GM21528 (cell line): ENCODE results near the gene ATG16L1.
A peak's percentile ranks its signal among the peaks of the same experiment; 100 is the strongest.

ENCODE experiments used
- ATAC-seq: cut with Tn5 transposase; IDR thresholded peaks from one replicate; pipeline ENCODE4 v1.9.1; 2021; ENCODE audit warnings: mild to moderate bottlenecking, moderate library complexity; ENCODE audit not compliant: unreplicated experiment, low FRiP score

Gene ATG16L1

DNA sequence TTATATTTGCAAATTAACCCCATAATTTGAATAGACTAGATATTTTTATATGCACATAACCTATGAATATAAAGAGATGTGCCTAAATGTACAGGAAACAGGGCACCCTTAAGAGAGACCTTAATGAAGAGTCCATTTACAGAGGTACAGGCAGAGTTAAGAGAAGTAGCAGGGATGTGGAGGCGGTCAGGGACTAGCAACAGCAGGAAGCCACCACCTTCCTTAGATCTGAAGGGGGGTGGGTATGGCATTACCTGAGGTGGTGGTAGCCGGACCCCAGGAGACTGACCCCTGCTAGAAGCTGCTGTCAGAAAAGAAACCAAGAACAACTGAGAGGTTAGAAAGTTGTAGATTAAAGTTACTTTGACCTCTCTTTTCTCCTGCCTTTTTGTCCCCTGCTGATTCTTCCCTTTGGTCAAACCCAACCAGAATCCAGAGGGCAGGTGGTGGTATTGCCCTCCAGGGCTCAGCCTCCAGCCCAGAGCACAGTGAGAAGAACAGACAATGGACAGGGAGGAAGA lies 24.9 kb upstream of the ATG16L1 start:
- ATAC-seq, result no peak

DNA sequence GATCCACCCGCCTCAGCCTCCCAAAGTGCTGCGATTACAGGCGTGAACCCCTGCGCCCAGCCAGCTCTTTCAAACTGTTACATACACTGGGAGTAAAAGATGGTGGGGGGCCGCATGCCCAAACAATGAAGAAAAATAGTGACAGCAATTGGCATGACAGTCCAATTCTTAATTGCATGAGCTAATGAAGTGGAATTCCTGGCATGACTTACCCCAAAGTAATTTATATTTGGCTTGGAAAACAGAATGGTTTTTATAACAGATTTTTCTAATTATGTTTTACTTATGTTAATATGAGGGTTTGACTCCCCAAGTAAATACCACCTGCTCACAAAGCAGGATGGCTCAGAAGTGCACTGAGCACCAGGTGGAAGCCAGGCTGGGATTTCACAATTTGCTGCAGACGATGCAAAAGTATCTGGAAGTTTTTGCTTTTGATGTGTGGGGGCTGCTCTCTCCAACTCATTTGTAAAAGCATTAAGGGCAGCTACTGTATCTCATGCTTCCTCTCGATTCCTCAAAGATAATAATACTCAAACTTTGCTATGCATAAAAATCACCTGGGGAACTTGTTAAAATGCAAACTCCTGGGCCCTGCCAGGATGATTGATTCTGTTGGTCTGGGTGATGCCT lies 24.0 kb upstream of the ATG16L1 start:
- no peak for ATAC-seq

DNA sequence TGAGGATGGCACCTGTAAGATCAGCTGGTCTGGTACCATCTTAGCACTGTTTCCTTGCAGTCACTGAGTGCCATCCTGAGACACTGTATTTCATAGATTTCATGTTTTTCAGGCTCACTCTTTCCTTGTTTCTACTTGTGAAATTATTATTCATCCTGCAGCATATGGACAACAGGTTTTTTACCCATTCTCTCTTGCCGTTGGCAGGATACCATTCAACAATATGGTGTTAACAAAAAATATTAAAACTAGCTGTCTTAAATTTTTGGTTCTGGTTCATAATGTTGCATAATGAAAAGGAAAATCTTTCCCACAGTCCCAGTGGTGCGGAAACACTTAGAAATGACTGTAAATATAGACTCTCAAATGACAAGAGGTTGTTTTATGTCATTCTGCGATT lies 23.1 kb upstream of the ATG16L1 start:
- no peak for ATAC-seq

GRCh38 chr2:233233618-233234230 lies 17.7 kb upstream of the ATG16L1 start:
- ATAC-seq, result no peak

DNA sequence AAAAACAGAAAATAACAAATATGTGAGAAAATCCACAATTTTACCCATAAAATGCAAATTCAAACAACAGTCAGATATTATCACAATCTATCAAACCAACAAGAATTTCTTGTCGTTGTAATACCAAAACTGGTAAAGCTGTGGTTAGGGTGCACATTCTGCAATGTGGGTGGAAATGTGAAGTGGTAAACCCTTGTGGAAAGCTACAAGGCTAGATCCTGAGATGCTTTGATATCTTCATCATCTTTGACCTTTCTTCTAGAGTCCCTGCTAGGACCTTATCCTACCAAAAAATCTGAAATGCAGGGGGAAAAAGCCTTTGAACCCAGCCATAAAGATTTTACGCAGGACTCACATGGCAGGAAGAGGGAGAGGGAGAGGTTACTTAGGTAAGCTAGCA lies 17.2 kb upstream of the ATG16L1 start:
- ATAC-seq, result no peak

- ATAC-seq, result no peak
Observed at GRCh38 chr2:233234996-233235395, 16.5 kb upstream of the ATG16L1 start.

- no peak for ATAC-seq
Observed at GRCh38 chr2:233235977-233236376, 15.5 kb upstream of the ATG16L1 start.

GRCh38 chr2:233236820-233237589 lies 14.5 kb upstream of the ATG16L1 start:
- ATAC-seq, result no peak

- ATAC-seq, result peak; percentile 56
Observed at GRCh38 chr2:233240897-233241296, 10.6 kb upstream of the ATG16L1 start.

DNA sequence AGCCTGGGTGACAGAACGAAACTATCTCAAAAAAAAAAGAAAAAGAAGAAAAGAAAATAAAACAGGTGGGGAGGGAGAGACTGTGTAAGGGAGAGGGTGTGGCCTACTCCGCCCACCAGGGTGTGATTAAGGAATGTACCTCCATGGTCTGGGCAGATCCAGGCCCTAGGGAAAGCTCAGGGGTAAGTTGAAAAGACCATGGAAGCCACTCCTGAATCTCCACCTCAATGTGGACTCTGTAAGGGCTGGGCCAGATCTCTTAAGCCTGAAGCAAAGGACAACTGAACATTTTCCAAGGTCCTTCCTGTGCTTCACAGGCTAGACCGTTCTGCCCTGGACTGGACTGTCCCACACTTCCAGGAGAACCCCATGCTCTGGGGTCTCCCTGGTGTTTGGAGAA lies 9.7 kb upstream of the ATG16L1 start:
- no peak for ATAC-seq

DNA sequence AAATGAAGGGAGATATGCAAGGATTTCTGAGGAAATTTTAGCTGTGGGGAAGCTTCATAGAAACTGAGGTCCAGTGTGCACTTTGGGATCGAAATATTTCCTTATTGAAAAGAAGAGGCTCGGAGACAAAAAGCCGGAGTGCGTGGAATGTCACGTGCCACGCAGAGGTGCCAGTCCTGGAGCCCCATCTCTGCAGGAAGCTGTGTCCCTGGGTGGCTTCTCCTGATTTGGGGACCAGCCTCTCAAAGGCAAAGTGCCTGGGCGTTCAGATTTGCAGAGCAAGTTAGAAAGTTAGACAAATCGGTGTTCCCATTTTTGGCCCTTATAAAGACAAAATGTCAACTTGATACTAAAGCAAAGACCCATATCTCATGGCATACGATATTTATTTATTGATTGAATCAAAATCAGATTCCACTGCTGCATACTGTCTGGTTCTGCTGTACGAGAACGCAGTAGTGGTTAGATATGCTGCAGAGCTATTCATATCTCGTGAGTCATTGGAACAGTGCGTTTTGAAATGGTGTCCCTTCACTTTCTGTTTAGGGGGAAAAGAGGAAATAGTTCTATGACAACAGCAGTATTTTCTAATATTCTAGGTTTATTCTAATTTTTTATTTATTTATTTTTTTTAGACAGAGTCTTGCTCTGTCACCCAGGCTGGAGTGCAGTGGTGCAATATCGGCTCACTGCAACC lies 9.1 kb upstream of the ATG16L1 start:
- ATAC-seq, result no peak

GRCh38 chr2:233243348-233243747 lies 8.1 kb upstream of the ATG16L1 start:
- no peak for ATAC-seq

- no peak for ATAC-seq
Observed at GRCh38 chr2:233244818-233245217, 6.7 kb upstream of the ATG16L1 start.

- ATAC-seq, result no peak
Observed at GRCh38 chr2:233245406-233245805, 6.1 kb upstream of the ATG16L1 start.

GRCh38 chr2:233247116-233247515 lies 4.4 kb upstream of the ATG16L1 start:
- ATAC-seq, result no peak

- ATAC-seq, result no peak
Observed at GRCh38 chr2:233247744-233248143, 3.7 kb upstream of the ATG16L1 start.

- ATAC-seq, result no peak
Observed at GRCh38 chr2:233248999-233249398, 2.5 kb upstream of the ATG16L1 start.

DNA sequence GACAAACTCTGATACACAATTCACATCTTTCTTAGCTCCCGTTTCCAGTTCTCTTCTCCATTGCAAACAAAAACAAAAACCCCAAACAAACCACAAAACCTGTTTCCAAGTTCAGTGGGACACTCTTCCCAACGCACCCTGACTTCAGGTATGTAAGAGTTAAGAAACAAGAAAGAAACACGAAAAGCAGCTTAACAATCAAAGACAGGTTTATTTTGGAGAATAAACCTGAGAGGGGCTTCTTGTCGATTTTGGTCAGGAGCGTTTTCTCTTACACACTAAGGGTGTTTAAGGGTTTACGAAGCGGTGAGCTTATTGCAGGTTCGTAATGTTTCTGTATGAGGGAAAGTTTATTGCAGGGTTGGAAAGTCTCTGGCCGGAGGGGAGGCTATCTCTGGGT lies 905 bp upstream of the ATG16L1 start:
- ATAC-seq, result no peak

GRCh38 chr2:233250985-233251305 lies 528 bp upstream of the ATG16L1 start:
- no peak for ATAC-seq

GRCh38 chr2:233252227-233252626 lies 754 bp downstream of the ATG16L1 start:
- peak; percentile 5 for ATAC-seq

DNA sequence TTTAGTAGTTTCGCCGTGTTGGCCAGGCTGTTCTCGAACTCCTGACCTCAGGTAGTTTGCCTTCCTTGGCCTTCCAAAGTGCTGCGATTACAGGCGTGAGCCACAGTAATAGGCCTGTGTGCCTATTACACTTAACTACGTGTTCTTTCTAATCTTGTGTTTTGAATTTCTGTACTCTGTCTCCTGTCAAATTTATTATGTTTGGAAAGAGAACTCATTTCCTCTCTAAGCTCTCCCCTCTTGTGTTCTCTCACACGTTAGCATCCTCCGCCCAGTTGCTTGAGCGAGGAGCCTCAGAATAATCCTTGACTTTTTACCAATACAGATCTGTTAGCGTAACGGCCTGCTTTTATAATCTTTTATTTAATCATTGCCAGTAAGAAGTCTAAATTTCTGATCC lies 3.7 kb downstream of the ATG16L1 start:
- no peak for ATAC-seq
